Stimulated activated CD8-positive, alpha-beta memory T cell treated with anti-CD3 and anti-CD28 coated beads, Interleukin-15, amount 100 ng/mL, for 48 hours (primary cell): Measurements from ENCODE around the gene C9.
"Not testable (repeated sequence)": the region's sequence is repeated elsewhere in the genome, so short reads cannot be mapped to it uniquely, and the experiment has no call there.

Experiments
- DNase-seq, 2 donors: peaks; one replicate each; pipeline ENCODE4 v3.0.0-alpha.2; 2020; ENCODE audit warnings: low read depth in 2 of 2

Gene C9

GRCh38 chr5:39364367-39364766 lies at the start of gene C9:
TSS of gene C9 (minus strand) at chr5:39364495. CDS start at chr5:39364464, 31 bp downstream.
- no peak for DNase-seq

- no peak for DNase-seq
These were observed 49.5 kb upstream of the C9 start for GRCh38 chr5:39413771-39414170.

DNA sequence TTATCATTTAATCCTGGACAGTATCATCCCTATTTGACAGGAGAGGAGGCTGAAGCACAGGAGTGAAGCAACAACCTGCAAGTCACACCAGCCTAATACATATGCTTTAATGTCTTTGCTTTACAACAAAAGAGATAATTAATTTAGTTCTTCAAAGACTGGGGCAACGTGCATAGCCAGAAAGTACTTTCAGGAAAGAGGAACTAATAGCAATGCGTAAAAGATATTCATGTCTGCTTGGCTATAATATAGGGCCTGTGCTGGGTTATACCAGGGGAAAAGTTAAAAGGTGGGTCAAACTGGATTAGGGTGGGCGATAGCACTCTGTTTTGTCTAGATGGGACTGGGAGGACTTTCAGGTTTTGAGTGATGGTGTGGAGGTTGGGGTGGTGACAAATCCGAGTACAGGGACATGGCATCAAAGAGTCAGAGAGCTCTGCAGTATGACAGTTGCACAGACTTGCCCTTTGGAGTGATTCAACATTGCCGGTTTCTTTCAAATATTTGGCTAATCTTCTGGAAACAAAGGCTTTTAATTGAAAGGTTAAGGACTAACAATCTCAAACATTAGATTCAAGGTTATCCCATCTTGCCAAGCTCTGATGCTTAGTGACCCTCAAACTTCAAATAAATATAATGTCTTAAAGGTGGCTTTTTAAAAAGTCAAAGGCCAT lies 48.6 kb upstream of the C9 start:
- no peak for DNase-seq

DNA sequence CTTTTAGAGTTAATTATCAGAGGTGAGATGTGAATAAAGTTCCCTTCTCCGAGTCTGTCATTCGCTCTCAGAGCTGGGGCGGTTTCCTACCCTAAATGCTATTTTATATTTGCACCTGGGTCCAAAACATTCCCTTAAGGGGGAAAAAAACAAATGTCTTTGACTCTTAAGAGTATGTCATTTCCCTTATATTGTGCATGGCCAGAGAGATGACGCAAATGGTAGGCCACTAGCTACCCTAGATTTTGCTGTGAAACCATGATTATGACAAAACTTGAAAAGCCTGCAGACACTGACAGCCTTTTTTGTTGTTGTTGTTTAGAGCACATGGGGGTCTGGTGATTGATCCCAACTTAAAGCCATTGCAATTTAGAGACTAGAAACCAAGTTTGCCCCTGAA lies 47.7 kb upstream of the C9 start:
- DNase-seq: no peak

GRCh38 chr5:39411061-39411460 lies 46.8 kb upstream of the C9 start:
- DNase-seq: no peak

DNA sequence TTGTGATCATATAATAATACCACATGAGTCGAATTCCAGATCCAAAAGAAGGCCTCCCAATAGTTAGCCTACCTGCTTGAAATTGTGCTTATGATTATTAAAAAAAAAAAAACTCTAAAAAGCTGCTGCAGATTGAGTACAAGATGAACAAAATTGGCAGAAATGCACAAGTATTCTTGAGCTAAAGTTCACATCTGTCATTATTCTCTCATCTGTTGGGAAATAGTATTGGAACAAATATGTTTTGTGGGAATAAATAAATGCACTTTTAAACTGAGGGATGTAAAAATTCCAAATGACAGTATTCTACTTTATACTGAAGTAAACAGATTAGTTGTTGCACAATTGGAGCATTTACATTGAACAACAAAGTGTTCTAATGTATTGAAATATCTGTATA lies 44.7 kb upstream of the C9 start:
- no peak for DNase-seq

GRCh38 chr5:39405083-39405843 lies 41.0 kb upstream of the C9 start:
- no peak for DNase-seq

DNA sequence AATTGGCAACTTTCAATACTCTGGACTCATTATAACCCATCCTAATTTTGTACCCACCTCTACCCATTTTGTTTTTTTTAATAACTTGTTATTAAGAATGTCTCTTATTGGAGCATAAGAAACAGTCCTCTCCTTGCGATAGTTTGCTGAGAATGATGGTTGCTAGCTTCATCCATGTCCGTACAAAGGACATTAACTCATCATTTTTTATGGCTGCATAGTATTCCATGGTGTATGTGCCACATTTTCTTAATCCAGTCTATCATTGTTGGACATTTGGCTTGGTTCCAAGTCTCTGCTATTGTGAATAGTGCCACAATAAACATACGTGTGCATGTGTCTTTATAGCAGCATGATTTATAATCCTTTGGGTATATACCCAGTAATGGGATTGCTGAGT lies 39.5 kb upstream of the C9 start:
- DNase-seq: not testable (repeated sequence)

GRCh38 chr5:39402140-39402539 lies 37.8 kb upstream of the C9 start:
- DNase-seq: not testable (repeated sequence)

DNA sequence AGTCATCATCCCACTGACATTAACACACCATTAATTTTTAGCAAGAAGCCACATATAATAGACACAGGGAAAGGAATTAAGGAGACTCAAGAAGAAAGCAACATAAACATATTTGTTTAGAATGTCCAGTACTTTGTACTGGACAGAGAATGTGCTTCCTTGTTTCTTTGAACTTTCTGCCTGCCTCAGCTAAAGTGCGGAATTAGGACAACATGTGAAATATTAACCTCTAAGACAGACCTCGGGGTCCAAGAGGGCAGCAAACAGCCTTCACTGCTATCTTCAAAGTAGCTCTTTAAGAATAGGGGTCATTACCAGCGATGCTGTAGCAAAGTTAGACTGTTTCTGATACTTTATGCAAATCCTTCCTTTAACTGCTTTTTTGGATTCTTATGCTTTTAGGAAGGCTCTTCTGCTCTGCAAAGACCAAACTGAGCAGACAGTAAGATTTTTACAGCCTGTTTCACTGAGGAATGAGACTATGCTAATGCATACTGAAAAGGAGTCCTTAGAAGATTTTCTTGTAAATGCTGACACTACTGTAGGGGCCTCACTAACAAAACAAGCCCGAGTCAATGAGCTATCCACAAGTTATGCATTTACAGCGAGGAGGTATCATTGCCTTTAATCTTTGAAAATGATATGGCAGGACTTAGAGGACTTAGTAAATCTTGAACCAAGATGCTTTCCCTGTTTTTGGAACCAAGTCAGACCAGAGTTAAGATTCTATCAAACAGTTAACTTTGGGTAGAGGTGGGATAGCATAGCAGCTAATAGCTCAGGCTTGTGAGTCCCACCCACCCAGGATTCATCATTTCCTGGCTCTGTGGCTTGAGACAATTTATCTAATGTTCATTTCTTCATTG lies 36.7 kb upstream of the C9 start:
- no peak for DNase-seq

DNA sequence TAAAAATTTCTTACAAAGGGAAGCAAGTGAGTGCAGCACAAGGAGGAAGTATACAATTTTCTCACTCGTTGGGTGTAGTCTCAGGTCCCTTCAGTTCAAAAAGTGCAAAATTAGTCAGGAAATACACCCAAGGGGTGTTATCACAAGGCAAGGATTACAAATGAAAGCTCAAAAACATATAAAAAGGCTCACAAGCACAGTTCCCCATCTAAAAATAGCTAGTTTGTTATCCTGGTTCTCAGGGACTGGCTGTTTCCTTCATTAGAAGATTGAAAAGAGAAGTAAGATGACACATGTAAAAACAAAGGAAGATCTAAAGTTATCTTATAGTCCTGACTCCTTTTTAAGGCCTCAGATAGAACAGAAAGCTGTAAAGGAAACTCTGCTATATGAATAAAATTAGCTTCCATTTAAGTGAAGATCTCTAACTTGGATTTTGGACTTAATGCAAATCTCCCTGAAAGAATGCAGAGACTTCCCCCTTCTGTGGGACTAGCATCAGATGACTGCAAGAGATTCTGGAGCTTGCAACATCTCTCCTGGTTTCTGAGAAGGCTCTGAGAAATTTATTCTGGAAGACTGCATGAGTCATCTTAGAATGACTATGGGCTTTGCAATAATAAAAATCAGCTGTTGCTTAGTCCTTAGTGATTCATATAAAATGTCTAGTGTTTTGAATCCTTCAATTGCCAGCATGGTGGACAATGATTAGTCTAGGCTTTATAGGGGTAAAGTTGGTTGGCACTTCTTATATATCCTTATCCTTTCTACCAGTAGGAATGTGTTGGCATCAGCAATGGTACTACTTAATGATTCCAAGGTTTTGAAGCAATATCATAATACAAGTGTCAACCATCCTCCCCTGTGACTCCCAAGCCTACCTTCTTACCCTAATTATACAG lies 35.1 kb upstream of the C9 start:
- DNase-seq: no peak

DNA sequence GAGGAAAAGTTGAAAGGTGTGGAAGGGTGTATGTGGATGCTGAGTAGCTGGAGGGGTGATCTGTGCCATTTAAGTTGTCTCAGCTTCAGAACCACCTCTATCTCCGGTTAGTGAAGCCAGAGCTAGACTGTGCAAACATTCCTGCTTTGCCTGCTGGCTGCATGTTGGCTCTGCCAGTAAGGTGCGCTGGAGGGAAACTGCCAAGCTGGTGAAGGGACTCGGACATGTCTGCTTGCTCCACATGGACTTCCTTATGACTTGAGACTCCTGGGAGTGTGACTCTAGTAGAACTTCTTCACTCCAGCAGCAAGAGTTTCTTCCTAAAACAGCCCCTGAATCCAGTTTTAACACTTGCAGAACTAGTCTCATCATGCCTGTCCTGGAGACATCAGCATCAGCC lies 32.5 kb upstream of the C9 start:
- DNase-seq: no peak

DNA sequence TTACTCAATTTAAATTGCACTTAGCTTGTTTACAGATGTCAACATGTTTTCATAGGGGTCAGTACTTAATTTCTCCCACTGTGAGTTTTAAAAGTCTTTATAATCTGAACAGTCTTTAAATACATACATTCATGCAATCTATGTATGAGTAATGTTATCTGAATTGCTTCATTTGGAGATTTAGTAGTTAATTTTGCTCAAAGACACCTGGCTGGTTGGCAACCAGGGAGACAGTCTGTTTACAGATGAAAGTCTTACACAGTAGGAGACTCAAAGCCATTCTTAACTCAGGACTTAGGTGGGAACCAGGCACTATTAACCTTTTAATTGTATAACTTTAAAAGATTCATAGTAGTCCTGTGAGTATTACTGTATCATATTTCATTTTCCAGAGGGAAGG lies 31.2 kb upstream of the C9 start:
- no peak for DNase-seq

- no peak for DNase-seq
These were observed 30.7 kb upstream of the C9 start for GRCh38 chr5:39394946-39395345.

DNA sequence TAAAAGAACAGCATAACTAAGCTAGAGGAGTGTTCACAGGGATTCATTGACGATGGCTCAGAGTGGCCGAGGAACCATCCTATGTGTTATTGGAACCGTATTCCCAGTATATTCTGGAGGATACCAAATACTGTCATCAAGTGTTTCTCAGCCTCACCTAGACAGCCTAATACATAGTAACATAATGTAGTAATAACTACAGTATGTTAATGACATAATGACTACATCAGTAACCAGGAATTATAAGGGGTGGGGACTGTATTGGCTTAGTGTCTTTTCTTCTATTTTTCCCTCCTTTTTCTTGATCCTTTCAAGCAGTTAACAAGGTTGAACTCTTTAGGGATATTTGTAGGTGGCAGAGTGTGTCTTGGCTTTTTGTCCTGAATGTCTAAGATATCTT lies 26.6 kb upstream of the C9 start:
- DNase-seq: no peak

GRCh38 chr5:39387293-39387692 lies 23.0 kb upstream of the C9 start:
- no peak for DNase-seq

- DNase-seq: no peak
These were observed 20.0 kb upstream of the C9 start for GRCh38 chr5:39384271-39384670.

- no peak for DNase-seq
These were observed 17.1 kb upstream of the C9 start for GRCh38 chr5:39381376-39381775.

DNA sequence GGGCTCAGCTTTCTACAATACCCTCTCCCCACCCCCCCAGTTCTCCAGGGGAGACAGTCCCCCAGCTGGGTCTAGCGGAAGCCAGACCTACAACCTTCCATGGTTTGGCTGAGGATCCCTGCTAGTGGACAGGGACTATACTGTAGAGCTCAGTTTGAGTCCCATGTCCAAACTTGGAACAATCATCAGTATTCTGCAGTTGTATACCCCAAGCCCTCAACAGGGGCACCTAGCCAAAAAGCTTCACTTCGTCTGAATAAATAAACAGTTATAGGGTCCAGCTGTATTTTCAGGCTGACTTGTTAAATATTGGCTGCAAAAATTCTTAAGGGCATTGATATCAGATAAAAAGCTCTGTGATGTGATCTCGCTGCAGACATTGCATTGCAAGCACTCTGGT lies 15.4 kb upstream of the C9 start:
- no peak for DNase-seq

GRCh38 chr5:39377613-39378012 lies 13.3 kb upstream of the C9 start:
- DNase-seq: no peak

GRCh38 chr5:39376293-39376714 lies 12.0 kb upstream of the C9 start:
- DNase-seq: no peak

GRCh38 chr5:39373791-39374190 lies 9.5 kb upstream of the C9 start:
- DNase-seq: no peak
